ENCODE results near the gene CAMTA1. TPM values are rescaled to one million over a fixed set of nuclear protein-coding genes. Genes with fewer than 3 reads are reported as not detected.
A peak's percentile ranks its signal among the peaks of the same experiment; 100 is the strongest.

The CAMTA1 gene
- total RNA-seq, 1 experiment from 2014 or later = 69.5 TPM

DNA sequence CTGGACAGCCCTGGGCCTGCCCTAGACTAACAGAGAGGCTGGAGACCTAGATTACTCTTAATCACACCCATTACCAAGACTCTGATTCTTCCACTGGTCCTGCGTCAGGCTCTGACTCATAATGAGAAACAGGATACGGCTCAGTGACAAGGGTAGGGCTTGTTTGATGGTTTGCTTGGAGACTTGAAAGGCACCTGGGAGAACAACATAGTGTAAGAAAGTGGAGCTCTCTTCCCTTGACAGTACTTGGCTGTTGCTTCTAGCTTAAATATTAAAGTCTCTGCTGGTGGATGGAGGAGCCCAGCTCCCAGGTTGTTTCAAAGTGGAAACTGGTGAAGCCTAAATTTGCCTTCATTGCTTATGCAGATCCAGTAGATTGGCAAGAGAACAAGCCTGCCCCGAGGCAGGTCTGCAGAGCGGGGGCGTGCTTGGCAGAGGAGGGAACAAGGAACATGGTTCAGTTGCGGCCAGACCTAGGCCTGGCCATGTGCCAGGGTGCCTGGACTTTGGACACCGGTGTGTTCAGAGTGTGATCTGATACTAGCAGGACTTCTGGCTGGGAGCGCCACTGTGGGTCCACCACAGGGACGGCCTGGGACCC, 480.6 kb downstream of the CAMTA1 start:
- intact Hi-C loops (cut with micrococcal nuclease) = loop anchor here (2.0 kb wide), 1 partner anchor 33 kb away; no protein-coding TSS in a partner anchor
- H3K4me2 ChIP-seq (ENCODE audit: low read length) = peak overlapping the region; percentile 85
- H3K9me3 ChIP-seq (ENCODE audit: control insufficient read depth in 1 of 2, insufficient read depth in 1 of 2, low read depth in 1 of 2, low read length in 2 of 2) = peaks cover 0 to 8% of the 10 kb centered on the region in 2 experiments; a peak in 1 of 4 replicates
- ATAC-seq (peak; percentile 88), DNase-seq (ENCODE audit: low read depth, low spot score) (peak; percentile 98)
- H3K79me2 ChIP-seq (ENCODE audit: insufficient read depth, low read length) = no peaks in the 10 kb centered on the region
- peaks cover 46 to 61% of the 10 kb centered on the region in 2 experiments for H3K4me1 ChIP-seq (ENCODE audit: control insufficient read depth in 1 of 2, insufficient read depth in 2 of 2, low read length in 2 of 2)
- peak overlapping the region; percentile 51 for H3K9ac ChIP-seq (ENCODE audit: low read length)
- H3K9me2 ChIP-seq (ENCODE audit: insufficient read depth) = no peaks in the 10 kb centered on the region
- peaks cover 0 to 5% of the 10 kb centered on the region in 2 experiments; a peak in 1 of 4 replicates for H3K36me3 ChIP-seq (ENCODE audit: control insufficient read depth in 1 of 2, insufficient read depth in 2 of 2, low read length in 2 of 2)
- ChIA-PET CTCF (no interaction called here), POLR2A (no interaction called here), RAD21 (ENCODE audit: low non-redundant PET in 1 of 2, low total read pairs in 2 of 2, uncharacterized antibody in 2 of 2, unreplicated experiment in 2 of 2) (no interaction called here)
- H3K27ac ChIP-seq (ENCODE audit: low read depth, low read length) = peak overlapping the region; percentile 85
- no peaks in the 10 kb centered on the region for H3K27me3 ChIP-seq (ENCODE audit: insufficient read depth, low read length)
- BruUV-seq (replicated peaks) = no TSS peak
- TF ChIP-seq EGR1 (IDR thresholded peaks at IDR 0.05; ENCODE audit: low read depth) = peak; percentile 100
- no peak for TF ChIP-seq ZFX (IDR thresholded peaks at IDR 0.05)
- peak; percentile 84 for TF ChIP-seq CEBPB (IDR thresholded peaks at IDR 0.05; ENCODE audit: low read depth)
- TF ChIP-seq YY1 (IDR thresholded peaks at IDR 0.05; ENCODE audit: extremely low read depth, insufficient replicate concordance, low read depth, low read length) = peak; percentile 67
- no peak for TF ChIP-seq EZH2 (IDR thresholded peaks at IDR 0.05)
- TF ChIP-seq POLR2A (IDR thresholded peaks at IDR 0.05; ENCODE audit: borderline replicate concordance, extremely low read depth, insufficient read depth, insufficient read length) = no peak
- TF ChIP-seq, protein P1, sequence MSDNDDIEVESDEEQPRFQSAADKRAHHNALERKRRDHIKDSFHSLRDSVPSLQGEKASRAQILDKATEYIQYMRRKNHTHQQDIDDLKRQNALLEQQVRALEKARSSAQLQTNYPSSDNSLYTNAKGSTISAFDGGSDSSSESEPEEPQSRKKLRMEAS (IDR thresholded peaks at IDR 0.05) = peak; percentile 85
- peak; percentile 53; the same call in 1 of the 2 replicates for TF ChIP-seq SRF (IDR thresholded peaks at IDR 0.05; ENCODE audit: low read depth)
- peak; percentile 95 for TF ChIP-seq JUND (IDR thresholded peaks at IDR 0.05)
- TF ChIP-seq POLR2AphosphoS5 (IDR thresholded peaks at IDR 0.05; ENCODE audit: low read depth, low read length) = peak; percentile 64
- peak; percentile 44 for TF ChIP-seq RAD21 (IDR thresholded peaks at IDR 0.05; ENCODE audit: low read depth)
- peak; percentile 94 for TF ChIP-seq FOSL1 (IDR thresholded peaks at IDR 0.05; ENCODE audit: low read depth)
- no peak for TF ChIP-seq REST (IDR thresholded peaks at IDR 0.05; ENCODE audit: low read depth)
- TF ChIP-seq SP1 (IDR thresholded peaks at IDR 0.05; ENCODE audit: low read depth) = peak; percentile 97
- TF ChIP-seq, protein P2, sequence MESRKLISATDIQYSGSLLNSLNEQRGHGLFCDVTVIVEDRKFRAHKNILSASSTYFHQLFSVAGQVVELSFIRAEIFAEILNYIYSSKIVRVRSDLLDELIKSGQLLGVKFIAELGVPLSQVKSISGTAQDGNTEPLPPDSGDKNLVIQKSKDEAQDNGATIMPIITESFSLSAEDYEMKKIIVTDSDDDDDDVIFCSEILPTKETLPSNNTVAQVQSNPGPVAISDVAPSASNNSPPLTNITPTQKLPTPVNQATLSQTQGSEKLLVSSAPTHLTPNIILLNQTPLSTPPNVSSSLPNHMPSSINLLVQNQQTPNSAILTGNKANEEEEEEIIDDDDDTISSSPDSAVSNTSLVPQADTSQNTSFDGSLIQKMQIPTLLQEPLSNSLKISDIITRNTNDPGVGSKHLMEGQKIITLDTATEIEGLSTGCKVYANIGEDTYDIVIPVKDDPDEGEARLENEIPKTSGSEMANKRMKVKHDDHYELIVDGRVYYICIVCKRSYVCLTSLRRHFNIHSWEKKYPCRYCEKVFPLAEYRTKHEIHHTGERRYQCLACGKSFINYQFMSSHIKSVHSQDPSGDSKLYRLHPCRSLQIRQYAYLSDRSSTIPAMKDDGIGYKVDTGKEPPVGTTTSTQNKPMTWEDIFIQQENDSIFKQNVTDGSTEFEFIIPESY (IDR thresholded peaks at IDR 0.05; ENCODE audit: extremely low read depth, insufficient replicate concordance, low read length) = peak; percentile 51
- TF ChIP-seq TCF7L2 (IDR thresholded peaks at IDR 0.05; ENCODE audit: borderline replicate concordance, extremely low read depth, insufficient read depth, insufficient read length) = peak; percentile 89
- no peak for TF ChIP-seq ELF1 (IDR thresholded peaks at IDR 0.05; ENCODE audit: borderline replicate concordance, low read depth)
- TF ChIP-seq ZNF274 (IDR thresholded peaks at IDR 0.05; ENCODE audit: low read depth, low read length) = no peak
- peak; percentile 94 for TF ChIP-seq CBX3 (IDR thresholded peaks at IDR 0.05; ENCODE audit: low read depth)
- TF ChIP-seq ATF3 (IDR thresholded peaks at IDR 0.05) = no peak; the same call in 1 of the 2 replicates
- peak; percentile 51; the same call in 1 of the 2 replicates for TF ChIP-seq SIN3A (IDR thresholded peaks at IDR 0.05; ENCODE audit: low read depth)
- H4K20me1 ChIP-seq (ENCODE audit: insufficient read depth) = no peaks in the 10 kb centered on the region
- peak overlapping the region; percentile 75 for H2AFZ ChIP-seq (ENCODE audit: low read depth, low read length, poor library complexity, severe bottlenecking)
- peak overlapping the region; percentile 21 to 53 for H3K4me3 ChIP-seq (replicated peaks in 1 of 2; ENCODE audit: low read depth in 1 of 2, low read length in 2 of 2)

Data from HCT116 (cell line).